GM23338 (cell line): ENCODE results near the gene UCN2. TPM values are rescaled to one million over a fixed set of nuclear protein-coding genes. Genes with fewer than 3 reads are reported as not detected.

Source experiments
- ATAC-seq: fragments of 200-7000 bp; cut with Tn5 transposase; 3 replicates; pipeline ENCODE4 v1.9.1; 2020
- DNase-seq: peaks from one replicate; pipeline ENCODE4 v3.0.0-alpha.2; 2015; ENCODE audit warnings: low spot score
- H2AFZ ChIP-seq: fragments of 200-600 bp; sonication (generic); 2 replicates; pipeline ENCODE4 v1.8.0; 2016; ENCODE audit warnings: antibody characterized with exemption, mild to moderate bottlenecking, moderate library complexity
- H3F3A ChIP-seq: fragments of 200-600 bp; sonication (generic); replicated peaks from 2 replicates; pipeline ENCODE4 v1.8.0; 2017; ENCODE audit warnings: antibody characterized with exemption, mixed run types, low read depth
- H3K27ac ChIP-seq: fragments of 200-600 bp; sonication (generic); 2 replicates; pipeline ENCODE4 v1.6.1; 2016; ENCODE audit warnings: low read depth
- H3K27me3 ChIP-seq: fragments of 200-600 bp; sonication (generic); 2 replicates; pipeline ENCODE4 v1.8.0; 2016; ENCODE audit warnings: mild to moderate bottlenecking, mixed run types, moderate library complexity; ENCODE audit not compliant: insufficient read depth
- H3K36me3 ChIP-seq: fragments of 200-600 bp; sonication (generic); 2 replicates; pipeline ENCODE4 v1.8.0; 2016; ENCODE audit warnings: mild to moderate bottlenecking; ENCODE audit not compliant: insufficient read depth
- H3K4me1 ChIP-seq: fragments of 200-600 bp; sonication (generic); 2 replicates; pipeline ENCODE4 v1.8.0; 2016; ENCODE audit warnings: mild to moderate bottlenecking, moderate library complexity; ENCODE audit not compliant: insufficient read depth
- H3K4me2 ChIP-seq: fragments of 200-600 bp; sonication (generic); 2 replicates; pipeline ENCODE4 v1.7.1; 2017; ENCODE audit warnings: mixed run types
- H3K4me3 ChIP-seq: fragments of 200-600 bp; sonication (generic); 2 replicates; pipeline ENCODE4 v1.6.1; 2016; ENCODE audit warnings: mixed run types
- H3K79me2 ChIP-seq: fragments of 200-600 bp; sonication (generic); replicated peaks from 2 replicates; pipeline ENCODE4 v1.8.0; 2017; ENCODE audit warnings: mild to moderate bottlenecking; ENCODE audit not compliant: insufficient read depth
- H3K9me2 ChIP-seq: fragments of 200-600 bp; sonication (generic); 2 replicates; pipeline ENCODE4 v1.8.0; 2017; ENCODE audit not compliant: insufficient read depth
- H4K20me1 ChIP-seq: fragments of 200-600 bp; sonication (generic); replicated peaks from 2 replicates; pipeline ENCODE4 v1.8.0; 2017; ENCODE audit warnings: mild to moderate bottlenecking; ENCODE audit not compliant: insufficient read depth
- H3K27ac Mint-ChIP-seq: 2 replicates; pipeline ENCODE4 v1.8.0; 2020; ENCODE audit warnings: inconsistent platforms, mild to moderate bottlenecking, moderate library complexity, mixed read lengths
- H3K27me3 Mint-ChIP-seq: 3 replicates; pipeline ENCODE4 v1.8.0; 2022; ENCODE audit warnings: low read depth, mild to moderate bottlenecking, moderate library complexity, mixed read lengths, inconsistent platforms; ENCODE audit not compliant: insufficient read depth, poor library complexity
- H3K36me3 Mint-ChIP-seq: 3 replicates; pipeline ENCODE4 v1.8.0; 2021; ENCODE audit warnings: low read depth, mild to moderate bottlenecking, inconsistent platforms, moderate library complexity, mixed read lengths
- H3K4me1 Mint-ChIP-seq: 3 replicates; pipeline ENCODE4 v1.8.0; 2020; ENCODE audit warnings: mild to moderate bottlenecking, inconsistent platforms, mixed read lengths
- H3K4me3 Mint-ChIP-seq: 3 replicates; pipeline ENCODE4 v1.8.0; 2021; ENCODE audit warnings: moderate library complexity, mild to moderate bottlenecking, inconsistent platforms, mixed read lengths
- H3K9me3 Mint-ChIP-seq: 3 replicates; pipeline ENCODE4 v1.8.0; 2020; ENCODE audit warnings: moderate library complexity, mild to moderate bottlenecking, inconsistent platforms, mixed read lengths
- CREB1 ChIP-seq: fragments of 250-450 bp; sonication (Bioruptor Pico); IDR thresholded peaks from 2 replicates; pipeline ENCODE4 v1.5.0; 2020; ENCODE audit warnings: low read depth, mild to moderate bottlenecking, moderate library complexity
- CTCF ChIP-seq, 2 experiments: fragments of 200-600 bp in 1 of 2; sonication (generic) in 1 of 2; conservative IDR thresholded peaks; 2 replicates each; pipeline versions ENCODE4 v1.5.1 to v1.6.1; 2016 to 2017; ENCODE audit warnings: antibody characterized with exemption in 2 of 2, low read depth in 2 of 2, mild to moderate bottlenecking in 2 of 2, moderate library complexity in 1 of 2
- ETS1 ChIP-seq: IDR thresholded peaks from 2 replicates; pipeline ENCODE4 v1.6.1; 2016; ENCODE audit warnings: antibody characterized with exemption
- EZH2 ChIP-seq: fragments of 200-600 bp; sonication (generic); IDR thresholded peaks from one replicate; pipeline ENCODE4 v1.8.0; 2017; ENCODE audit warnings: antibody characterized with exemption, mild to moderate bottlenecking, low read depth; ENCODE audit not compliant: unreplicated experiment
- EZH2phosphoT487 ChIP-seq: fragments of 200-600 bp; sonication (generic); IDR thresholded peaks from one replicate; pipeline ENCODE4 v1.8.1; 2018; ENCODE audit warnings: antibody characterized with exemption; ENCODE audit not compliant: unreplicated experiment
- JUNB ChIP-seq: IDR thresholded peaks from one replicate; pipeline ENCODE4 v1.6.1; 2016; ENCODE audit warnings: antibody characterized with exemption; ENCODE audit not compliant: unreplicated experiment
- NANOG ChIP-seq: IDR thresholded peaks from 2 replicates; pipeline ENCODE4 v1.6.1; 2016; ENCODE audit warnings: antibody characterized with exemption, borderline replicate concordance
- POLR2AphosphoS5 ChIP-seq: IDR thresholded peaks from 2 replicates; pipeline ENCODE4 v1.6.1; 2016; ENCODE audit warnings: antibody characterized with exemption, low read depth
- REST ChIP-seq: IDR thresholded peaks from one replicate; pipeline ENCODE4 v1.6.1; 2018; ENCODE audit warnings: antibody characterized with exemption; ENCODE audit not compliant: unreplicated experiment
- STAT1 ChIP-seq: IDR thresholded peaks from one replicate; pipeline ENCODE4 v1.6.1; 2016; ENCODE audit warnings: antibody characterized with exemption; ENCODE audit not compliant: unreplicated experiment
- ZNF114 ChIP-seq: fragments of 250-450 bp; sonication (Bioruptor Pico); IDR thresholded peaks from 2 replicates; pipeline ENCODE4 v1.5.0; 2020; ENCODE audit warnings: mild to moderate bottlenecking, moderate library complexity
- ZNF331 ChIP-seq: fragments of 250-450 bp; sonication (Bioruptor Pico); IDR thresholded peaks from 2 replicates; pipeline ENCODE4 v1.5.0; 2020; ENCODE audit warnings: low read depth, mild to moderate bottlenecking, moderate library complexity
- ZNF462 ChIP-seq: fragments of 250-450 bp; sonication (Bioruptor Pico); IDR thresholded peaks from 2 replicates; pipeline ENCODE4 v1.5.0; 2020; ENCODE audit warnings: mild to moderate bottlenecking, moderate library complexity
- polyA plus RNA-seq: library from polyadenylated mRNA; unstranded; fragments of >200 nt; fragmentation: Nextera tagmentation; extraction: Ambion mirVana; gene quantifications from 2 replicates; pipeline ENCODE4 v1.2.1, GENCODE V29; 2016
- total RNA-seq: library from RNA; depleted of rRNA; stranded (reverse); fragments of >200 nt; shearing (Covaris generic); gene quantifications from 2 replicates; pipeline ENCODE4 v1.2.3, GENCODE V29; 2014

UCN2 gene
- total and polyA plus RNA-seq, 2 experiments from 2014 or later, result 0.17 TPM; not detected in 1

- H2AFZ ChIP-seq, result no peak overlapping the region
- peaks cover 14% of the 10 kb centered on the region; the same call in 1 of the 2 replicates for H3K36me3 ChIP-seq
- no peaks in the 10 kb centered on the region for H4K20me1 ChIP-seq
- H3K27ac ChIP-seq, result no peak overlapping the region
- H3K4me1 ChIP-seq, result no peaks in the 10 kb centered on the region
- 0 out of 2 replicates have a peak, but pooled peaks cover 11% of the 10 kb centered on the region for H3F3A ChIP-seq
- Mint-ChIP-seq H3K4me3 (no peak overlapping the region), H3K36me3 (peaks cover 20% of the 10 kb centered on the region; the same call in 2 of the 3 replicates), H3K27ac (no peak overlapping the region), H3K27me3 (peaks cover 9% of the 10 kb centered on the region), H3K4me1 (0 out of 3 replicates have a peak, but pooled peaks cover 3% of the 10 kb centered on the region), H3K9me3 (no peaks in the 10 kb centered on the region)
- H3K79me2 ChIP-seq, result no peaks in the 10 kb centered on the region
- H3K9me2 ChIP-seq, result no peaks in the 10 kb centered on the region
- H3K4me3 ChIP-seq, result no peak overlapping the region
- no peak overlapping the region for H3K4me2 ChIP-seq
- DNase-seq (no peak), ATAC-seq (no peak)
- no peak for TF ChIP-seq CREB1
- TF ChIP-seq REST, result no peak
- no peak for TF ChIP-seq POLR2AphosphoS5
- no peak for TF ChIP-seq ZNF331
- no peak for TF ChIP-seq EZH2phosphoT487
- no peak for TF ChIP-seq NANOG
- TF ChIP-seq ZNF462 (CRISPR knock-in tag), result no peak
- TF ChIP-seq JUNB, result no peak
- no peak for TF ChIP-seq STAT1
- TF ChIP-seq CTCF (conservative IDR thresholded peaks at IDR 0.05; ENCODE audit: low read depth in 2 of 2), result no peak
- no peak for TF ChIP-seq EZH2
- TF ChIP-seq ZNF114, result no peak
- TF ChIP-seq ETS1, result no peak
- H3K27me3 ChIP-seq, result no peaks in the 10 kb centered on the region
These were observed 17.3 kb downstream of the UCN2 start for GRCh38 chr3:48546203-48546829.
